Measurements from ENCODE around the gene FADS3. TPM values are rescaled to one million over a fixed set of nuclear protein-coding genes. Genes with fewer than 3 reads are reported as not detected.

Gene FADS3
- total RNA-seq, 1 donor from 2014 or later, result 117 TPM

DNA sequence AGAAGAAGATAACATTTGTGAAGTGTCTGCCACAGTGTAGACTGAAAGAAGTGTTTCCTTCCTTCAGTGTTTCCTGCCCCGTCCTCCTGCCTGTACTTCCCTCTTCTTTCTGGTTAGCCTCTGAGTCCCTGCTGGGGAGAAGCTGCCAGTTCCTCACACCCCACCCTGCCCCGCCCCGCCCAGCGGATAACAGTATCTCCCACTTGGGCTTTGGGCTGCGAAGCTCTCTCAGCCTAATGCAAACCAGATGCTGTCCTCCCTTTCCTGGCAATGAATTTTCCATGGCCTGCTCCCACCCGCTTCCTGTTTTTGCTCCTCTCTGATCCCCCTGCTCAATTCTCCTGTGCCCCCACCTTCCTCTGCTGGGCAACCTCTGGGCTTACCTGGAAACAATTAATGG is 31.2 kb upstream of the FADS3 start:
- Mint-ChIP-seq H3K27me3 (ENCODE audit: unreplicated experiment) (no peaks in the 10 kb centered on the region), H3K27ac (ENCODE audit: unreplicated experiment) (peak overlapping the region; percentile 99), H3K4me3 (ENCODE audit: unreplicated experiment) (no peak overlapping the region), H3K36me3 (ENCODE audit: unreplicated experiment) (no peaks in the 10 kb centered on the region), H3K9me3 (ENCODE audit: unreplicated experiment) (no peaks in the 10 kb centered on the region), H3K4me1 (ENCODE audit: unreplicated experiment) (peaks cover 78% of the 10 kb centered on the region)
- TF ChIP-seq, protein P1, sequence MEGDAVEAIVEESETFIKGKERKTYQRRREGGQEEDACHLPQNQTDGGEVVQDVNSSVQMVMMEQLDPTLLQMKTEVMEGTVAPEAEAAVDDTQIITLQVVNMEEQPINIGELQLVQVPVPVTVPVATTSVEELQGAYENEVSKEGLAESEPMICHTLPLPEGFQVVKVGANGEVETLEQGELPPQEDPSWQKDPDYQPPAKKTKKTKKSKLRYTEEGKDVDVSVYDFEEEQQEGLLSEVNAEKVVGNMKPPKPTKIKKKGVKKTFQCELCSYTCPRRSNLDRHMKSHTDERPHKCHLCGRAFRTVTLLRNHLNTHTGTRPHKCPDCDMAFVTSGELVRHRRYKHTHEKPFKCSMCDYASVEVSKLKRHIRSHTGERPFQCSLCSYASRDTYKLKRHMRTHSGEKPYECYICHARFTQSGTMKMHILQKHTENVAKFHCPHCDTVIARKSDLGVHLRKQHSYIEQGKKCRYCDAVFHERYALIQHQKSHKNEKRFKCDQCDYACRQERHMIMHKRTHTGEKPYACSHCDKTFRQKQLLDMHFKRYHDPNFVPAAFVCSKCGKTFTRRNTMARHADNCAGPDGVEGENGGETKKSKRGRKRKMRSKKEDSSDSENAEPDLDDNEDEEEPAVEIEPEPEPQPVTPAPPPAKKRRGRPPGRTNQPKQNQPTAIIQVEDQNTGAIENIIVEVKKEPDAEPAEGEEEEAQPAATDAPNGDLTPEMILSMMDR (IDR thresholded peaks at IDR 0.05), result no peak
- peak; percentile 87 for DNase-seq (ENCODE audit: extremely low spot score, unreplicated experiment)

DNA sequence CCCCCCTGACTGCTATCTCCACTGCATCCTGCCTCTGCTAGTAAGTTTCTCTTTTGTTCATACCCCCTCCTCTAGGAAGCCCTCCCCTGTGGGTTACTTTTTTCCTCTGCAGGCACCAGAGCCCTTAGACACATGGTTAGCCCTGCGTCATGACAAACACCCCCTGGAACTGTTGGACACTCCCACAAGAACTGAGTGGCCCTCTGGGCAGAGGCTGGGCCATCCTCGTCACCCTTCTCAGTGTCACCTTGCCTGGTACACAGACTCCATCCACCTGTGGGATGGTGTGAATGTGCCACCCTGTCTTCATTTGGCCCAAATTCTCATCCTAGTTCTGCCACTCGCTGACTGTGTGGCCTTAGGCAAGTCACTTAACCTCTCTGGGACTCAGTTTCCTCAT is 30.1 kb upstream of the FADS3 start:
- TF ChIP-seq, protein P1 (IDR thresholded peaks at IDR 0.05), result no peak
- Mint-ChIP-seq H3K36me3 (ENCODE audit: unreplicated experiment) (no peaks in the 10 kb centered on the region), H3K27me3 (ENCODE audit: unreplicated experiment) (no peaks in the 10 kb centered on the region), H3K4me1 (ENCODE audit: unreplicated experiment) (peaks cover 74% of the 10 kb centered on the region), H3K4me3 (ENCODE audit: unreplicated experiment) (no peak overlapping the region), H3K9me3 (ENCODE audit: unreplicated experiment) (no peaks in the 10 kb centered on the region), H3K27ac (ENCODE audit: unreplicated experiment) (peak overlapping the region; percentile 99)
- DNase-seq (ENCODE audit: extremely low spot score, unreplicated experiment), result peak; percentile 69

DNA sequence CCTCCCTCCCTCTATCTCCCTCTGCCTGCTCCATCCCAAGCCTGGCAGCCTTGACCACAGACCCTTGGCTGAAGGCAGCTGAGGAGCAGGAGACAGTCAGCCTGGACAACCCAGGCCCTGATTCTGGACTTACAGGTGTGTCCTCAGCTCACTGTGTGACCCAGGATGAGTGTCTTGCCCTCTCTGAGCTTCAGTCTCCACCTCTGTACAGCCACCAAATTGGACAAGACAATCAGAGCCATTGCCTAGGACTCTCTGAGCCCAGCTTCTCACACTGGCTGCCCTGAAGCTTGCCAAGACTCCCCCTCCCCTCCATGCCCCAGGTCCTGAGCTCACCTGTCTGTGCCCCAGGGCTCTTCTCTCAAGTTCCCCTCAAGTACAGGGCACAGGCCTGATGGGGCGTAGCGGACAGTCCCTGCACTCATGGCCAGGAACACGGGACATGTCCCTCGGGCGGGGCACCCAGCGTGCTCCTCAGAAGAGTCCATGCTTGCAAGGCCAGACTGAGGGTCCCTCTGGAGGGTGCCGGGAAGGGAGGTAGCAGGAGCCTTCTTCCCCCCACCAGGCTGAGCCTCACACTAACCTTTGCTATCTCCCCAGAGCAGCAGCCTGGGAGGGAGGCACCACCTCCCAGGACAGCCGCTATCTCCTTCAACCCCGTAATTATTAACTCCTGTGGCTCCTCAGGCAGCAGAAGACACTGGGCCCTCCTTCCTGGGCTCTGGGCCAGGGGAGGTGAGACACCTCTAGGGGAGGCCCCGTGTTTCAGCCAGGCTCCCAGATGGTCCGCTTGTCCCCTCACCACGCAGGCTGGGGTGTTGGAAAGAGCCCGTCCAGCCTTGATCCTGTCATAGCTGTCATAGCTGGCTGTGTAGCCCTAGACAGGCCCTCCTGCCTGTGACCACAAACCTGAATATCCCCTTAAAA is 28.6 kb upstream of the FADS3 start:
- H3K4me1 Mint-ChIP-seq (ENCODE audit: unreplicated experiment), result peaks cover 77% of the 10 kb centered on the region
- H3K9me3 Mint-ChIP-seq (ENCODE audit: unreplicated experiment), result no peaks in the 10 kb centered on the region
- DNase-seq (ENCODE audit: extremely low spot score, unreplicated experiment), result peak; percentile 79
- no peaks in the 10 kb centered on the region for H3K27me3 Mint-ChIP-seq (ENCODE audit: unreplicated experiment)
- H3K36me3 Mint-ChIP-seq (ENCODE audit: unreplicated experiment), result no peaks in the 10 kb centered on the region
- H3K27ac Mint-ChIP-seq (ENCODE audit: unreplicated experiment), result no peak overlapping the region
- TF ChIP-seq, protein P1 (IDR thresholded peaks at IDR 0.05), result no peak
- no peak overlapping the region for H3K4me3 Mint-ChIP-seq (ENCODE audit: unreplicated experiment)

DNA sequence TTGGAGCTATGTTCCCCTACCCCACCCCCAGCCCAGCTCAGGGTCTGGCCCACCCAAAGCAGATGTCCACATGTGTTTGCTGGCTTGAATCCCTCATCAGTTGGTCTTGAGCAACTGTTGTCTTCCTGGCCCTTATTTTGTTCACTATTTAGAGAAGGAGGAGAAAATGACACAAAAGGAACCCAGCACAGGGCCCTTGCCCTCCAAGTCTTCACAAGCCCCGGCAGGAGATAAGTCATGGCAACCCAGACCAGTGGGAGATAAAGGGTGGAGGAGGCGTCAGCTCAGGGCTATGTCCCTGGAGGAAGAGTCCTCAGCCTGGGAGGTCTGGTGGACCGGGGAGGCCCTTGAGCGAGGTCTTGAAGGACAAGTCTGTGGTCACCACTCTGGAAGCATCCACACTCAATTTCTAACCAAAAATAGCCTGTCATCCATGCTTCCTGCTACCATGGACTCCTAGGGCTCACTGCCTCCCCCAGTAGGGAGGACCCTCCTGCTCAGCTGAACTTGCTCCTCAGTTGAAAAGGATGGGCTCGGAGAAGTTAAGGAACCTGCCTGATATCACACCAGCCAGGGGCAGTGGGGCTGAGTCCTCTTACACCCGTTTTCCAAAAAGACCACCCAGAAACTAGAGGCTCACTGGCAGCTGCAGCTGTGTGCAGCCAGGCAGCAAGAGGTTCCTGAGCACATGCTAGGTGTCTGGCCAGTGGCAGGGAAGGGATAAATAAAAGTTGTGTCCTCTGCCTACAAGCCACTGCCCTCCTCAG is 27.8 kb upstream of the FADS3 start:
- Mint-ChIP-seq H3K9me3 (ENCODE audit: unreplicated experiment) (no peaks in the 10 kb centered on the region), H3K4me3 (ENCODE audit: unreplicated experiment) (peak overlapping the region; percentile 80), H3K36me3 (ENCODE audit: unreplicated experiment) (no peaks in the 10 kb centered on the region), H3K27ac (ENCODE audit: unreplicated experiment) (peak overlapping the region; percentile 63), H3K4me1 (ENCODE audit: unreplicated experiment) (peaks cover 75% of the 10 kb centered on the region), H3K27me3 (ENCODE audit: unreplicated experiment) (no peaks in the 10 kb centered on the region)
- TF ChIP-seq, protein P1 (IDR thresholded peaks at IDR 0.05), result no peak
- DNase-seq (ENCODE audit: extremely low spot score, unreplicated experiment), result peak; percentile 64
